Heart left ventricle (tissue), 13 donors: ENCODE results near the gene ATOH7.

Source experiments
- POLR2A ChIP-seq, 2 donors: fragments of 450-650 bp; IDR thresholded peaks; one replicate each; pipeline ENCODE4 v1.6.1; 2017; ENCODE audit warnings: antibody characterized with exemption in 2 of 2, mild to moderate bottlenecking in 2 of 2, moderate library complexity in 2 of 2
- TF ChIP-seq, protein P1 (sequence below), 12 donors: fragments of 200-600 bp; sonication (generic) in 4 of 12; IDR thresholded peaks; one replicate each; pipeline versions ENCODE4 v1.5.0 to v1.8.0; 2018 to 2022; ENCODE audit warnings: antibody characterized with exemption in 12 of 12, mild to moderate bottlenecking in 5 of 12
- donor health status: ischemic (EF 13 %, LVEDD 7.1; RV severe dilation, severe dysfunction).
- donor health status: DM: no; HTN: yes; CAD: no.
- donor health status: DM: no; HTN: no; CAD: no.
- donor health status: ischemic (EF 25% LVEDD 6.9; RV normal size, moderate dysfunction).
- donor health status: ischemic (EF 25% LVEDD 5.7; RV mildly dilated, moderate dysfunction).
- donor health status: ischemic (EF 35%, LVEDD 5.7; RV mildly dilated, moderate dysfunction).
- donor health status: nonischemic (EF 11% LVEDD 7.7; RV severe dilation, severe dysfunction).
- donor health status: DM: yes; HTN: yes; CAD: no.
- donor health status: PGD.
- donor health status: ischemic (EF 29% LVEDD 5.4; RV normal size, mild dysfunction).
- donor health status: nonischemic (EF 23%, LVEDD 6.1; RV moderate dilation, normal function).

DNA sequence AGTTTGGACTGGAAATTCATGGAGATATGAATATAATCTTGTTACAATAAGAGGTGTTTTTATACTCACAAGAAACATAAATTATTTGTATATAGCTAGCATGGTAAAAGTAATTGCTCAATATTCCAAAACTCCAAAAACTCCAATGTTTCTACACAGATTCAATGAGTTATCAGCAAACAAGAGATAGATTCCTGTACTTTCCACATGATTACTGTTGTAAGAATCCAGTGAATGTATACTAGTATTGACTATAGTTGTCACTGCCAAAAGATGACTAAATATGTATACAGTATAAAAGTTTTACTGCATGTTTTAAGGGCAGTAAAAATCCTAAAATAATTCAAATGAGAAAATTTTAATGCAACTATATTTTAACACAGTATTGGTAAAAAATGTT, 10.7 kb downstream of the ATOH7 start:
- TF ChIP-seq, protein P1, sequence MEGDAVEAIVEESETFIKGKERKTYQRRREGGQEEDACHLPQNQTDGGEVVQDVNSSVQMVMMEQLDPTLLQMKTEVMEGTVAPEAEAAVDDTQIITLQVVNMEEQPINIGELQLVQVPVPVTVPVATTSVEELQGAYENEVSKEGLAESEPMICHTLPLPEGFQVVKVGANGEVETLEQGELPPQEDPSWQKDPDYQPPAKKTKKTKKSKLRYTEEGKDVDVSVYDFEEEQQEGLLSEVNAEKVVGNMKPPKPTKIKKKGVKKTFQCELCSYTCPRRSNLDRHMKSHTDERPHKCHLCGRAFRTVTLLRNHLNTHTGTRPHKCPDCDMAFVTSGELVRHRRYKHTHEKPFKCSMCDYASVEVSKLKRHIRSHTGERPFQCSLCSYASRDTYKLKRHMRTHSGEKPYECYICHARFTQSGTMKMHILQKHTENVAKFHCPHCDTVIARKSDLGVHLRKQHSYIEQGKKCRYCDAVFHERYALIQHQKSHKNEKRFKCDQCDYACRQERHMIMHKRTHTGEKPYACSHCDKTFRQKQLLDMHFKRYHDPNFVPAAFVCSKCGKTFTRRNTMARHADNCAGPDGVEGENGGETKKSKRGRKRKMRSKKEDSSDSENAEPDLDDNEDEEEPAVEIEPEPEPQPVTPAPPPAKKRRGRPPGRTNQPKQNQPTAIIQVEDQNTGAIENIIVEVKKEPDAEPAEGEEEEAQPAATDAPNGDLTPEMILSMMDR (IDR thresholded peaks at IDR 0.05), result no peak
- TF ChIP-seq POLR2A (IDR thresholded peaks at IDR 0.05), result no peak
